ENCODE results near the gene ANO10.
"Not testable (repeated sequence)": the region's sequence is repeated elsewhere in the genome, so short reads cannot be mapped to it uniquely, and the experiment has no call there.

Gene ANO10

GRCh38 chr3:43515208-43515917 is 106.4 kb downstream of the ANO10 start:
- DNase-seq = no peak

GRCh38 chr3:43512754-43513404 is 108.9 kb downstream of the ANO10 start:
- DNase-seq = no peak

- no peak for DNase-seq
Measured at GRCh38 chr3:43506644-43507043, 115.2 kb downstream of the ANO10 start.

GRCh38 chr3:43505351-43505750 is 116.5 kb downstream of the ANO10 start:
- no peak for DNase-seq

- DNase-seq = peak in 1 of 2 experiments; percentile 42
Measured at GRCh38 chr3:43503067-43503728, 118.6 kb downstream of the ANO10 start.

- DNase-seq = no peak
Measured at GRCh38 chr3:43499256-43499655, 122.6 kb downstream of the ANO10 start.

GRCh38 chr3:43497905-43498365 is 123.9 kb downstream of the ANO10 start:
- no peak for DNase-seq

GRCh38 chr3:43497422-43497821 is 124.4 kb downstream of the ANO10 start:
- no peak for DNase-seq

GRCh38 chr3:43496740-43497375 is 125.0 kb downstream of the ANO10 start:
- no peak for DNase-seq

- DNase-seq = not testable (repeated sequence)
Measured at GRCh38 chr3:43492932-43493331, 128.9 kb downstream of the ANO10 start.

- DNase-seq = not testable (repeated sequence)
Measured at GRCh38 chr3:43491807-43492206, 130.0 kb downstream of the ANO10 start.

- DNase-seq = no peak
Measured at GRCh38 chr3:43490640-43491185, 131.1 kb downstream of the ANO10 start.

- no peak for DNase-seq
Measured at GRCh38 chr3:43489930-43490329, 131.9 kb downstream of the ANO10 start.

GRCh38 chr3:43485931-43486330 is 135.9 kb downstream of the ANO10 start:
- DNase-seq = no peak

- no peak for DNase-seq
Measured at GRCh38 chr3:43484926-43485488, 136.8 kb downstream of the ANO10 start.

- no peak for DNase-seq
Measured at GRCh38 chr3:43481375-43481774, 140.4 kb downstream of the ANO10 start.

GRCh38 chr3:43478839-43479238 is 143.0 kb downstream of the ANO10 start:
- DNase-seq = not testable (repeated sequence)

- no peak for DNase-seq
Measured at GRCh38 chr3:43478118-43478785, 143.6 kb downstream of the ANO10 start.

- no peak for DNase-seq
Measured at GRCh38 chr3:43477600-43477999, 144.2 kb downstream of the ANO10 start.

- DNase-seq = no peak
Measured at GRCh38 chr3:43473737-43474136, 148.1 kb downstream of the ANO10 start.

GRCh38 chr3:43473244-43473643 is 148.6 kb downstream of the ANO10 start:
- DNase-seq = no peak

GRCh38 chr3:43468133-43468532 is 153.7 kb downstream of the ANO10 start:
- no peak for DNase-seq
